ENCODE measurements around the gene HIGD2A. TPM values are rescaled to one million over a fixed set of nuclear protein-coding genes. Genes with fewer than 3 reads are reported as not detected.

Gene HIGD2A
- total RNA-seq, 1 experiment from 2014 or later: 108 TPM

- DNase-seq (ENCODE audit: low read depth): no peak
Observed at GRCh38 chr5:176369934-176370711, 18.4 kb upstream of the HIGD2A start.

- DNase-seq (ENCODE audit: low read depth): no peak
Observed at GRCh38 chr5:176371621-176372539, 16.7 kb upstream of the HIGD2A start.

- DNase-seq (ENCODE audit: low read depth): no peak
Observed at GRCh38 chr5:176373100-176373818, 15.3 kb upstream of the HIGD2A start.

- no peak for DNase-seq (ENCODE audit: low read depth)
Observed at GRCh38 chr5:176379881-176380280, 8.7 kb upstream of the HIGD2A start.

- no peak for DNase-seq (ENCODE audit: low read depth)
Observed at GRCh38 chr5:176381423-176381822, 7.1 kb upstream of the HIGD2A start.

- no peak for DNase-seq (ENCODE audit: low read depth)
Observed at GRCh38 chr5:176381979-176382378, 6.6 kb upstream of the HIGD2A start.

GRCh38 chr5:176382721-176383120 lies 5.8 kb upstream of the HIGD2A start:
- no peak for DNase-seq (ENCODE audit: low read depth)

GRCh38 chr5:176383248-176383905 lies 5.2 kb upstream of the HIGD2A start:
- no peak for DNase-seq (ENCODE audit: low read depth)

- no peak for DNase-seq (ENCODE audit: low read depth)
Observed at GRCh38 chr5:176383961-176384360, 4.6 kb upstream of the HIGD2A start.

- DNase-seq (ENCODE audit: low read depth): no peak
Observed at GRCh38 chr5:176384366-176384930, 4.1 kb upstream of the HIGD2A start.

GRCh38 chr5:176384991-176385390 lies 3.6 kb upstream of the HIGD2A start:
- no peak for DNase-seq (ENCODE audit: low read depth)

- no peak for DNase-seq (ENCODE audit: low read depth)
Observed at GRCh38 chr5:176386491-176386890, 2.1 kb upstream of the HIGD2A start.

GRCh38 chr5:176387384-176387925 lies 1.1 kb upstream of the HIGD2A start:
- no peak for DNase-seq (ENCODE audit: low read depth)

GRCh38 chr5:176388003-176388443 lies 528 bp upstream of the HIGD2A start:
- peak; percentile 7 for DNase-seq (ENCODE audit: low read depth)

GRCh38 chr5:176389135-176390123 lies 878 bp downstream of the HIGD2A start:
- no peak for DNase-seq (ENCODE audit: low read depth)

GRCh38 chr5:176391479-176391878 lies 2.9 kb downstream of the HIGD2A start:
- no peak for DNase-seq (ENCODE audit: low read depth)

GRCh38 chr5:176391999-176392398 lies 3.4 kb downstream of the HIGD2A start:
- DNase-seq (ENCODE audit: low read depth): no peak

- no peak for DNase-seq (ENCODE audit: low read depth)
Observed at GRCh38 chr5:176392526-176392925, 4.0 kb downstream of the HIGD2A start.

- DNase-seq (ENCODE audit: low read depth): no peak
Observed at GRCh38 chr5:176394096-176394495, 5.5 kb downstream of the HIGD2A start.

Data from RPMI7951 (cell line).